Peyer's patch (tissue), 4 donors: Measurements from ENCODE around the gene SEMA3G.

Source experiments
- POLR2A ChIP-seq, 2 donors: fragments of 450-650 bp; IDR thresholded peaks; one replicate each; pipeline ENCODE4 v1.5.1; 2017; ENCODE audit warnings: antibody characterized with exemption in 2 of 2, mild to moderate bottlenecking in 2 of 2, moderate library complexity in 2 of 2
- TF ChIP-seq, protein P1 (sequence below), 6 experiments: fragments of 450-650 bp in 4 of 6; fragments of 200-600 bp in 2 of 6; sonication (generic) in 1 of 6; IDR thresholded peaks; one replicate each; pipeline ENCODE4 v1.5.1; 2017 to 2019; ENCODE audit warnings: antibody characterized with exemption in 6 of 6, mild to moderate bottlenecking in 3 of 6, moderate library complexity in 1 of 6

DNA sequence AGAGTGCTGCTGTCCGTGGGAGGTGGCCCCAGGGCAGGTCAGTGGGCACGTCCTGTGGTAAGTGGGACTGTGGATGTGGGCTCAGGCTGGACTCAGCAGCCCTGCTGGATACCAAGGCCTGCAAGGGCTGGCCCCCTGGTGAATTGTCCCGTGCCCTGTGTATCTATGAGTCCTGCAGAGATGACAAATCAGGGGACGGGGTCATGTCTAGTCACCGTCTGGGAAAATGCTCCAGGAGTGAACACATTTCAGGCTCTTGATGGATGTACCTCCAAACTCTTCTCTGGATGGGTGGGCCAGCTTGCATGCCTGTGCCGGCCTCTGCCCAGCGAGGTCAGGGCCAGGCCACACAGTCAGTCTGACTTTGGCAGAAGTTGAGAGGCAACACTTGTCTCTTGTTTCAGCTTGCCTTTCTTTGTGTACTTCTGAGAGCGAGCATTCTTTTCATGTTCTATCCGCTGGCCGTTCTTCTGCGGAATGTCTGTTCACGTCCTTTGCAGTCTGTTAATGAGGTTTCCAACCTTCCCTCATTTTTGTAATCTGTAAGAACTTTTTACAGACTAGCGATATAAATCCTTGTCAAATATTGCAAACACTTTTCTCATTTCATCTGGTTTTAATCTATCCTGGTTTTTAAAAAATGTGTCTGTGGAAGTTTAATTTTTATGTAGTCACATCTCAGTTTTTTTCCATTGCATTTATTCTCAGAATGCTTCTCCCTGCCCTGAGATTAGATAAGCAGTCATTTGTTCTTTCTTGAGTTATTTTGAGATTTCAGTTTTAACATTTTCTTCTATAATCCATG, 38.9 kb upstream of the SEMA3G start:
- no peak for TF ChIP-seq POLR2A (IDR thresholded peaks at IDR 0.05)
- TF ChIP-seq, protein P1, sequence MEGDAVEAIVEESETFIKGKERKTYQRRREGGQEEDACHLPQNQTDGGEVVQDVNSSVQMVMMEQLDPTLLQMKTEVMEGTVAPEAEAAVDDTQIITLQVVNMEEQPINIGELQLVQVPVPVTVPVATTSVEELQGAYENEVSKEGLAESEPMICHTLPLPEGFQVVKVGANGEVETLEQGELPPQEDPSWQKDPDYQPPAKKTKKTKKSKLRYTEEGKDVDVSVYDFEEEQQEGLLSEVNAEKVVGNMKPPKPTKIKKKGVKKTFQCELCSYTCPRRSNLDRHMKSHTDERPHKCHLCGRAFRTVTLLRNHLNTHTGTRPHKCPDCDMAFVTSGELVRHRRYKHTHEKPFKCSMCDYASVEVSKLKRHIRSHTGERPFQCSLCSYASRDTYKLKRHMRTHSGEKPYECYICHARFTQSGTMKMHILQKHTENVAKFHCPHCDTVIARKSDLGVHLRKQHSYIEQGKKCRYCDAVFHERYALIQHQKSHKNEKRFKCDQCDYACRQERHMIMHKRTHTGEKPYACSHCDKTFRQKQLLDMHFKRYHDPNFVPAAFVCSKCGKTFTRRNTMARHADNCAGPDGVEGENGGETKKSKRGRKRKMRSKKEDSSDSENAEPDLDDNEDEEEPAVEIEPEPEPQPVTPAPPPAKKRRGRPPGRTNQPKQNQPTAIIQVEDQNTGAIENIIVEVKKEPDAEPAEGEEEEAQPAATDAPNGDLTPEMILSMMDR (IDR thresholded peaks at IDR 0.05), result no peak
